Activated CD4-positive, alpha-beta T cell treated with anti-CD3 and anti-CD28 coated beads, Interleukin-2, amount 50 U/mL, for 16 hours (primary cell): ENCODE results near the gene ZNF844.
"Not testable (repeated sequence)": the region's sequence is repeated elsewhere in the genome, so short reads cannot be mapped to it uniquely, and the experiment has no call there.

Experiments
- DNase-seq: peaks from one replicate; pipeline ENCODE4 v3.0.0-alpha.2; 2020

ZNF844 gene

GRCh38 chr19:12092956-12093355, 28.4 kb downstream of the ZNF844 start:
- no peak for DNase-seq

- DNase-seq: no peak
These were observed 29.2 kb downstream of the ZNF844 start for GRCh38 chr19:12093777-12094176.

- no peak for DNase-seq
These were observed 30.7 kb downstream of the ZNF844 start for GRCh38 chr19:12095111-12095790.

- DNase-seq: no peak
These were observed 33.5 kb downstream of the ZNF844 start for GRCh38 chr19:12098040-12098439.

GRCh38 chr19:12103909-12104308, 39.4 kb downstream of the ZNF844 start:
- not testable (repeated sequence) for DNase-seq

- no peak for DNase-seq
These were observed 46.6 kb downstream of the ZNF844 start for GRCh38 chr19:12111176-12111575.

- DNase-seq: no peak
These were observed 47.6 kb downstream of the ZNF844 start for GRCh38 chr19:12111943-12112637.

GRCh38 chr19:12112701-12113100, 48.2 kb downstream of the ZNF844 start:
- DNase-seq: peak; percentile 35

GRCh38 chr19:12113121-12113520, 48.6 kb downstream of the ZNF844 start:
- DNase-seq: no peak

GRCh38 chr19:12117201-12117970, 52.9 kb downstream of the ZNF844 start:
- DNase-seq: no peak

- DNase-seq: no peak
These were observed 62.2 kb downstream of the ZNF844 start for GRCh38 chr19:12126707-12127106.
